ENCODE data around the gene EMP2.

The EMP2 gene

GRCh38 chr16:10485698-10486382 is 94.6 kb downstream of the EMP2 start:
- DNase-seq (ENCODE audit: low read depth) = no peak

DNA sequence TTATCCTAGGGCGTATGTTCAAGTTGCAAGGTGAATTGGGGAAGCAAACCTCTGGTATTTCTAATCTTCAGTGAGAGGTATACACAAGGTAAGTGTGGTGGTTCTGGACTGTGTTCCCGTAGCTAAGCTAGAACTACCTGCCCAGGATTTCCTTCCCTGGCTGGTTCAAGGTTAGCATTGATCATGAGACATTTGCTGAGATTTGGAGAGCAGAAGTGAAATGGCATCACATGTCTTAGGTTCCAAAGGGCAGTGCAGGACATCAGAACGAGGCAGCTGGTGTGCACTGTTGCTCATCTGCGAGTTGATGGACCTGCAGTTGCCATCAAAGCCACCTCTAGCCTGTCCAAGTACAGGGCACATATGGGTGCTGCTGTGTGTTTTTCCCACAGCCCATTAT is 95.2 kb downstream of the EMP2 start:
- DNase-seq (ENCODE audit: low read depth) = no peak

DNA sequence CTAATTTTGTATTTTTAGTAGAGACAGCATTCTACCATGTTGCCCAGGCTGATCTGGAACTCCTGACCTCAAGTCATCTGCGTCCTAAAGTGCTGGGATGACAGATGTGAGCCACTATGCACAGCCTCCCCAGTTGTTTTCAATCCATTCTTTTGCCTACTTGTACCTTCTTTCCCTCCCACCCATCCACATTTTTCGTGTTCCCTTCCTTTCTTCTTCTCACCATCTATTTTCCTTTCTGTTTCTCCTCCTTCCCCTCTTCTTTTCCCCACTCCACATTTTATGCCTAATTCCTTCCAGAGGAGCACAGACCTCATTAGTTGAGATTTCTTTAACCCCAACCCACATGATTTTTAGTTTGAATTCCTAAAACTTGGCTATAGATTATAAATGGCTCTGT is 100.2 kb downstream of the EMP2 start:
- no peak for DNase-seq (ENCODE audit: low read depth)

Data from stimulated activated CD8-positive, alpha-beta memory T cell treated with anti-CD3 and anti-CD28 coated beads, Interleukin-15, amount 100 ng/mL, for 24 hours (primary cell).